Measurements from ENCODE around the gene OR5H15.

DNA sequence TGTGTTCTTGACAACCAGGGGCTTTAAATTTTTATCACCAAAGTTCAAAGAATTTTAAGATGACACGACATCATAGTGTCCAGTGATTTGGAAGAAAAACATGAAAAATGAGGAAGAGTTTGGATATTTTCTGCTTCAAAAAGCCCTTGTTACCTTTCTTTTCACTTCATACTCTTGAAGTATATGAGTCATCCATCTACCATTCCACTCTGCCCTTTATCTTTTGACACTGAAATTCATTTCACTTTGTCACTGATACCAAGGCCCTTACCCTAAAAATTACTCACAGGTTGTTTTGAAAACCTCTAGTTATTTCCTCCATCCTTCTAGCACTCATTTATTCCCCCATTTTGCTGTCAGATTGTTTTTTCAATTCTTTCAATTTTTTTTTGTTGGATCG, 42.7 kb downstream of the OR5H15 start:
- TF ChIP-seq, protein P1, sequence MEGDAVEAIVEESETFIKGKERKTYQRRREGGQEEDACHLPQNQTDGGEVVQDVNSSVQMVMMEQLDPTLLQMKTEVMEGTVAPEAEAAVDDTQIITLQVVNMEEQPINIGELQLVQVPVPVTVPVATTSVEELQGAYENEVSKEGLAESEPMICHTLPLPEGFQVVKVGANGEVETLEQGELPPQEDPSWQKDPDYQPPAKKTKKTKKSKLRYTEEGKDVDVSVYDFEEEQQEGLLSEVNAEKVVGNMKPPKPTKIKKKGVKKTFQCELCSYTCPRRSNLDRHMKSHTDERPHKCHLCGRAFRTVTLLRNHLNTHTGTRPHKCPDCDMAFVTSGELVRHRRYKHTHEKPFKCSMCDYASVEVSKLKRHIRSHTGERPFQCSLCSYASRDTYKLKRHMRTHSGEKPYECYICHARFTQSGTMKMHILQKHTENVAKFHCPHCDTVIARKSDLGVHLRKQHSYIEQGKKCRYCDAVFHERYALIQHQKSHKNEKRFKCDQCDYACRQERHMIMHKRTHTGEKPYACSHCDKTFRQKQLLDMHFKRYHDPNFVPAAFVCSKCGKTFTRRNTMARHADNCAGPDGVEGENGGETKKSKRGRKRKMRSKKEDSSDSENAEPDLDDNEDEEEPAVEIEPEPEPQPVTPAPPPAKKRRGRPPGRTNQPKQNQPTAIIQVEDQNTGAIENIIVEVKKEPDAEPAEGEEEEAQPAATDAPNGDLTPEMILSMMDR (IDR thresholded peaks at IDR 0.05 in 8 of 11, conservative IDR thresholded peaks at IDR 0.05 in 3 of 11): no peak
- no peak for TF ChIP-seq POLR2A (IDR thresholded peaks at IDR 0.05)
